WTC11 (cell line): ENCODE results near the gene UVRAG. TPM values are rescaled to one million over a fixed set of nuclear protein-coding genes. Genes with fewer than 3 reads are reported as not detected.

Experiments
- ATAC-seq: fragments of 200-7000 bp; cut with Tn5 transposase; 2 replicates; pipeline ENCODE4 v1.10.0; 2021; ENCODE audit warnings: mild to moderate bottlenecking, moderate library complexity
- CTCF ChIA-PET: fragments of 300-600 bp; sonication (Branson Sonifier 250); formaldehyde crosslinking; loops from one replicate; lab custom pipeline; 2021; ENCODE audit warnings: antibody characterized with exemption; lab: Charles Lee
- POLR2A ChIA-PET: fragments of 350-600 bp; sonication (Branson Sonifier 250); formaldehyde crosslinking; loops from one replicate; lab custom pipeline; 2021; ENCODE audit warnings: antibody characterized with exemption; lab: Charles Lee
- DNase-seq: peaks from one replicate; pipeline ENCODE4 v3.0.0; 2021; ENCODE audit warnings: low spot score
- H3K27ac Mint-ChIP-seq: 2 replicates; pipeline ENCODE4 v1.8.0; 2021; ENCODE audit warnings: mixed read lengths
- H3K27me3 Mint-ChIP-seq: 2 replicates; pipeline ENCODE4 v1.8.0; 2021; ENCODE audit warnings: low read depth, mild to moderate bottlenecking, moderate library complexity, mixed read lengths
- H3K36me3 Mint-ChIP-seq: 2 replicates; pipeline ENCODE4 v1.8.0; 2021; ENCODE audit warnings: mixed read lengths
- H3K4me1 Mint-ChIP-seq: 2 replicates; pipeline ENCODE4 v1.8.0; 2022; ENCODE audit warnings: mixed read lengths
- H3K4me3 Mint-ChIP-seq: 2 replicates; pipeline ENCODE4 v1.8.0; 2021; ENCODE audit warnings: mild to moderate bottlenecking, moderate library complexity, mixed read lengths
- H3K9me3 Mint-ChIP-seq: 2 replicates; pipeline ENCODE4 v1.8.0; 2021; ENCODE audit warnings: mixed read lengths
- AFF4 ChIP-seq: sonication (generic); formaldehyde crosslinking; IDR thresholded peaks from 2 replicates; pipeline ENCODE4 v1.8.1; 2023; ENCODE audit warnings: mild to moderate bottlenecking, missing genetic modification reagents, borderline replicate concordance
- ATF1 ChIP-seq: sonication (generic); formaldehyde crosslinking; IDR thresholded peaks from 2 replicates; pipeline ENCODE4 v1.8.1; 2023; ENCODE audit warnings: mild to moderate bottlenecking, moderate library complexity, missing genetic modification reagents
- CBFB ChIP-seq: sonication (generic); formaldehyde crosslinking; IDR thresholded peaks from 2 replicates; pipeline ENCODE4 v1.8.1; 2022; ENCODE audit warnings: mild to moderate bottlenecking, low read depth, missing genetic modification reagents
- CTCF ChIP-seq: fragments of 200-600 bp; IDR thresholded peaks from 2 replicates; pipeline ENCODE4 v1.8.0; 2022; ENCODE audit warnings: antibody characterized with exemption
- E2F5 ChIP-seq: sonication (generic); formaldehyde crosslinking; IDR thresholded peaks from 2 replicates; pipeline ENCODE4 v1.8.1; 2022; ENCODE audit warnings: mild to moderate bottlenecking, moderate library complexity, missing genetic modification reagents
- ESRRA ChIP-seq: sonication (generic); formaldehyde crosslinking; IDR thresholded peaks from 2 replicates; pipeline ENCODE4 v1.8.1; 2022; ENCODE audit warnings: mild to moderate bottlenecking, missing genetic modification reagents, borderline replicate concordance
- FOXP4 ChIP-seq: sonication (generic); formaldehyde crosslinking; IDR thresholded peaks from 2 replicates; pipeline ENCODE4 v1.8.0; 2022; ENCODE audit warnings: mild to moderate bottlenecking, missing genetic modification reagents
- JAZF1 ChIP-seq: fragments of 250-450 bp; sonication (Bioruptor Pico); IDR thresholded peaks from 2 replicates; pipeline ENCODE4 v1.9.0; 2021; ENCODE audit warnings: moderate library complexity, mild to moderate bottlenecking, inconsistent platforms
- MAX ChIP-seq: sonication (generic); formaldehyde crosslinking; IDR thresholded peaks from 2 replicates; pipeline ENCODE4 v1.8.0; 2022; ENCODE audit warnings: mild to moderate bottlenecking, missing genetic modification reagents
- NR3C1 ChIP-seq: sonication (generic); formaldehyde crosslinking; conservative IDR thresholded peaks from 2 replicates; pipeline ENCODE4 v1.8.1; 2023; ENCODE audit warnings: low read depth, mild to moderate bottlenecking, missing genetic modification reagents
- PRDM15 ChIP-seq: sonication (generic); formaldehyde crosslinking; IDR thresholded peaks from 2 replicates; pipeline ENCODE4 v1.8.0; 2022; ENCODE audit warnings: missing genetic modification reagents
- TEAD4 ChIP-seq: sonication (generic); formaldehyde crosslinking; IDR thresholded peaks from 2 replicates; pipeline ENCODE4 v1.8.0; 2022; ENCODE audit warnings: mild to moderate bottlenecking, missing genetic modification reagents
- TP53 ChIP-seq: sonication (generic); formaldehyde crosslinking; IDR thresholded peaks from 2 replicates; pipeline ENCODE4 v1.8.1; 2023; ENCODE audit warnings: mild to moderate bottlenecking, missing genetic modification reagents
- ZMAT4 ChIP-seq: fragments of 250-450 bp; sonication (Bioruptor Pico); IDR thresholded peaks from 2 replicates; pipeline ENCODE4 v1.9.0; 2021; ENCODE audit warnings: mild to moderate bottlenecking
- ZNF512 ChIP-seq: sonication (generic); formaldehyde crosslinking; IDR thresholded peaks from 2 replicates; pipeline ENCODE4 v1.8.1; 2022; ENCODE audit warnings: missing genetic modification reagents, borderline replicate concordance
- total RNA-seq: library from RNA; stranded (reverse); gene quantifications from 3 replicates; pipeline ENCODE4 v1.2.3, GENCODE V29; 2021

The UVRAG gene
- total RNA-seq, 1 experiment from 2014 or later, result 14.5 TPM

GRCh38 chr11:75950141-75950540 lies 135.1 kb downstream of the UVRAG start:
- Mint-ChIP-seq H3K36me3 (no peaks in the 10 kb centered on the region), H3K27ac (no peak overlapping the region)
- ATAC-seq, result no peak
- TF ChIP-seq ATF1 (CRISPR knock-in tag) (no peak), JAZF1 (no peak), CTCF (no peak), E2F5 (CRISPR knock-in tag) (no peak), TEAD4 (CRISPR knock-in tag) (no peak), AFF4 (CRISPR knock-in tag) (no peak), FOXP4 (CRISPR knock-in tag) (no peak), MAX (CRISPR knock-in tag) (no peak), NR3C1 (CRISPR knock-in tag) (no peak), PRDM15 (no peak), TP53 (CRISPR knock-in tag) (no peak), ESRRA (CRISPR knock-in tag) (no peak), ZNF512 (CRISPR knock-in tag) (no peak), ZMAT4 (CRISPR knock-in tag) (no peak), CBFB (CRISPR knock-in tag) (no peak)
- TF ChIP-seq, all 79 proteins: peak for 0
- no peak overlapping the region for H3K4me3 Mint-ChIP-seq
- H3K4me1 Mint-ChIP-seq, result peaks cover 21% of the 10 kb centered on the region
- H3K27me3 Mint-ChIP-seq, result no peaks in the 10 kb centered on the region
- no peak for DNase-seq
- ChIA-PET POLR2A (no interaction called here), CTCF (no interaction called here)
- H3K9me3 Mint-ChIP-seq, result no peaks in the 10 kb centered on the region
